Mesenteric fat pad (tissue), 1 donor: ENCODE measurements around the gene ANKRD63. TPM values are rescaled to one million over a fixed set of nuclear protein-coding genes. Genes with fewer than 3 reads are reported as not detected.

ENCODE experiments used
- DNase-seq: peaks from one replicate; pipeline ENCODE4 v3.0.0-alpha.2; 2020; ENCODE audit warnings: low spot score
- total RNA-seq: library from RNA; stranded (reverse); fragmentation: NEBNext Ultra II Directional; extraction: Animal tissue kit (Norgen Biotek cat#: 25700); gene quantifications from one replicate; pipeline ENCODE4 v1.2.1, GENCODE V29; 2021
- donor health status: DM: yes; HTN: yes; CAD: no.

The ANKRD63 gene
- total RNA-seq, 1 donor from 2014 or later, result not detected

DNA sequence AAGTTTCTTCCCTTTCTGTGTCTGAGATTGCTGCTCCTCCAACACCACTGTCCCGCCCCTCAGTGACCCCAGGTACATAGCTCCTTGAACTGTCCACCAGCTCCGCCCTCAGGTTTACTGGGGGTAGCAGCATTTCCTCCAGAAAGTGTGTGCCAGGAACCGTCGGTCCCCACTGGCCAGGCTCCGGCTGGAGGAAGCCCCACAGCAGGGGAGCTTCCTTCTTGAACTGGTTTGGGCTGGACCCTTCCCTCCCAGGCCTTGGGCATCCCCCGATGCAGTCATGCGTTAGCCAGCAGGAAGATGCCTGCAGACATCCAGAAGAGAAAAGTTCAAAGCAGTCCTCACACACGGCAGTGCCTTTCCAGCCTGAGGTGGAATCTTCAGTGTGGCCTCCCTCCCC is 24.3 kb downstream of the ANKRD63 start:
- DNase-seq, result no peak

DNA sequence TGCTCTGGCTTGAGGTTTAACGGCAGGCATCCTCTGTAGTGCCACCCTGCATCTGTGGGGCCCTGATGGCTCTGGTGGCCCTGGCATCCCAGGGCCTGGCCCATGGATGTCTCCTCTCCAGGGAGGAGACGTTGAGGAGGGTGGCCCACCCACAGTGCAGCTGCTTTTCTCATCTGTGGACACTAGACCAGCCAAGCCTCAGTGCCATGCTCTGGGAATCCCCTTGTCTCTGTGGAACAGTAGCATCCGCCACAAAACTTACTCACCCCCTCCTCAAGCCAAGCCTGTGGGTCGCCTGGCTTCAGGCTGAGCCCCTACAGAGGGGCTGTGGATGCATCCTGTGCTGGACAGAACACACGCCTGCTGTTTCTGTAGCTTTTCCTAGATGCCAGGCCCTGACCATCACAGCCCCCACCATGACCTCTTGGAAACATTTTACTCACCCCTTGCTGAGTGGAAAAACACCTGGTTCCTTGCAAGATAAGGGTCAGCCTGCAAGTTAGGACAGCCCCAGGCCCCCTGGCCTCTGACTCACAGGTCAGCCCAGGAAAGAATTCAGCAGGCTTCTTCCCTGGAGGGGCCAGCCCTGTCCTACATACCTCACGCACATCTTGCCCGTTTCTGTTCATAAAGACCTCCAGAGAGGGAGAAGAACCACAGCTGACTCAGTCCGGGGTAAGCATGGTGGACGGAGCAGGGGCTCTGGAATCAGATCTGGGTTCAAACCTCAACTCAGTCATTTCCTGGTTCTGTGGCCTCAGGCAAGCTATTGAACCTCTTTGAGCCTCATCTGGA is 25.0 kb downstream of the ANKRD63 start:
- no peak for DNase-seq

DNA sequence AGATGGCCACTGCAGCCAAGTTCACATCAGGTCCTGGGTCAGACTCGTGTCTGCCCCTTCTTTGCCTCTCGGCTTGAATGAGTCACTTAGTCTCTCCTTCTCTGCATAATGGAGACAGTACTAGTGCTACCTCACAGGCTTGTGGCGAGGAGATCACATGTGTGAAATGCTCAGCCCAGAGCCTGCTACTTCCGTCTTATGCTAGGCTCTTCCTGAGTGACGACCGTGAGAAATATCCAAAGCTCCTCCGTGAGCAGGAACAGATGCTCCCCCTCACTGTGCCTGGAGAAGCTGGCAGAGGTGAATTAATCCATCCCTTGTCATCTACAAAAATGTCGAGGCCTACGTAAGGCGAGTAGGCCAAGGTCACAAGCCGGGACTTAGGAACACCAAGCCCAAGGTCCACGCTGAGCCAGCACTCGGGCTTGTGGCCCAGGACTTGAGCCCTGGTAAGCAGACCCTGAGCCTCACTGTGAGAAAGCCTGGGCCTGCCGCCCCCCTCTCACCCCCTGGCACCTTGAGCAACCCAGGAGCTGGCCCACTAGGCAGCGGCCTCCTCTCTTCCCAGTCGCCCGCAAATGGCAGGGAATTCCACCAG is 26.1 kb downstream of the ANKRD63 start:
- no peak for DNase-seq

DNA sequence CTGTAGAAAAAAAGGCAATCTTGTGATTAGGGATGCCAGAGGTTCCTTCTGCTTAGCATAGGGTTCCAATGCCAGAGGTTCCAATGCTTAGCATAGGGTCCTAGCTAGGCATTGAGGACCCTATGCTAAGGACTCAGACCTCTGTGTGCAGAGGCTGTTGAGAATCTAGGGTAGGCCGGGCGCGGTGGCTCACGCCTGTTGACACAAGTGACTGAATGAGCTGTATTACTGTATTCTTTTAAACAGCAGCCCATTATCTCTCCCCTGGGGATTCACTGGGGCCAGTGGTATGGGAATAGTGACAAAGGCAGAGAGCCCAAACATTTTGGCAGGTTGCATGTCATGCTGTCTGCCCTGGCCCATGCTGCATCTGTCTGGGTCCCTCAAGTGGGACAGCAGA is 27.8 kb downstream of the ANKRD63 start:
- no peak for DNase-seq

DNA sequence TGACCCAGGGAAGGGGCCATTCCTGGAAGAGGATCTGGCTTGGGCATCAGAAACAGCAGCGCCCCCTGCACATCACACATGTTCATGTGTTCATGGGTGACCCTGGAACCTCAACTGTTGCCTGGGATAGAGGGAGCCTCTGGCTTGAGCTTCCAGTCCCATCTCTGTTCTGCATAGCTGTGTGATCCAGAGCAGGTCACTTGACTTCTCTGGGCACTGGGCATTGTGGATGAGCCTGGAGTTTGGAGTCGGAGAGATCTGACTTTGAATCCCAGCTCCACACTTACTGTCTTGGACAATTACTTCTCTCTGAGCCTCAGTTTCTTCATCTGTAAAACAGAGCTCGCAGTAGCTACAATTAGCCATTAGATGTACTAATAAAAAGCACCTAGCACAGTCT is 28.4 kb downstream of the ANKRD63 start:
- no peak for DNase-seq

DNA sequence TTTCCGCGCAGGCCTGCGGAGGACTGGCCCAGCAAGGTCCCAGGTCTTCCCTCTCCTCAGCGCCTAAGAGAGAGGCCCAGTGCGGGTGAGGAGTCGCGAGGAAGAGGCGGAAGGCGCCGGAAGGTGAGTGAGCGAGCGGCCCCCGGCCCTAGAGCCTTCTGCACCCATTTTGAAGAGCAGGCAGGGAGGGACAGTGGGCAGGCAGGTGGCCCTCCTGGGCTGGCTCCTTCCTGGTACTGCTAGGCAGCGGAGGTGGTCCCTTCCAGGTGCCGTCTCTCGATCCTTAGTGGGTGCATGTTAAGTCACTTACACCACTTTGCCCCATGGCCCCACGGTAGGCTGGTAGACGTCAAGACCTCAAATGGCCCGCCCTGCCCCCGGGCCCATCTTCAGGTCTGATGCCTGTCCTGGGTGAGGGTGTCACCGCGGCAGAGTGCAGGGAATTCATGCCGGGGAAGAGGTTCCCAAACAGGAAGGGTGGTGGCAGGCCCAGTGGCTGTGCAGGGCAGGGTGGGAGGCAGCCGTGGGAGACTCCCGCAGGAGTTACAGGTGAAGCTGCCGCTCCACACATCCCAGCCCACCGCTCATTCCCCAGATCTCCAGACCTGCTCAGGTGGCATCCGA is 29.6 kb downstream of the ANKRD63 start:
- no peak for DNase-seq

DNA sequence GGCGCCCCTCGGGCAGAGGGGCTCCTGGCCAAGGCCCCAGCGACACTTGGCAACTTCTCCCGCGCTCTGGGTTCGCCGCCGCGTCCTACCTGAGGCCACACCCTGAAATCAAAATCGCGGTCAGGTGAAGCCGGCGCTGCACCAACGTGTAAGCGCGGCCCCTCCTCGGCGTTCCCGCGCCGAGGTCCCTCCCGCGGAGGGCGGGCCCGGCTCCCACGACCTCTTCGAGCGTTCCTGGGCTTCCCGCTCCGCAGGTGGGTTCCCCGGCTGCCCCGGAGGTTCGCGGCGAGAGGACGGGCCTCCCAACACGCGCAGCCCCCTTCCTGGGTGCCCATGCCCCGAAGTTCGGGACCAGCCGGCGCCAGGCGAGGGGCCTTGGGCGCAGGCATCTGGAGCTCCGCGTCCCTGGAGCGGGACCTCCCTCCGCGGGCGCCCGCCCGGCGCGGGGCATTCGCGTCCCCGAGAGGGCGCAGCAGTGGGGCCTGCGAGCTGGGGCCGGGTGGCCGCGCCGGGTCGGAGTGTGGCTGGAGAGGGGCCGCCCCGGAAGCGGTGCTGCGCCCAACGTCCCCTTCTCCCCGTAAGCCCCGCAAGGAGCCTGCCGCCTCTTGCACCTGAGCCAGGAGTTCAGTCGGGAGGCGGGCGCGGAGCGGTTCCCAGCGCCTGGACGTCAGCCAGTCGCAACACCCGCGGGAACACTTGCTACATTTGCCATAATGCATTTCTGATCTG is 30.3 kb downstream of the ANKRD63 start:
- no peak for DNase-seq

DNA sequence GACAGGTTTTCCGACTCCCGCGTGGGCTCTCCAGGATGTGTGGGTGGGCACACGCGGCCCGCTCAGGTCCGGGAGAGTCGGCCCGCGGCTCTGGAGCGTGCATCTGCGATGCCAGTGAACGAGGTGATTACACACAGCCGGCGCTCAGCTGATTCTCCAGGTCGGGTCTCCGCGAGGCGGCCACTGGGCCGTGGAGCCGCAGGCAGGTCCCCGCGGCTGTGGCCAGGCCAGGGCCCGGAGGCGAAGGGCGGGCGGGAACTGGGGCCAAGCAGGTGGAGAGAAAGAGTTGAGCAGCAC is 30.8 kb downstream of the ANKRD63 start:
- DNase-seq, result no peak

DNA sequence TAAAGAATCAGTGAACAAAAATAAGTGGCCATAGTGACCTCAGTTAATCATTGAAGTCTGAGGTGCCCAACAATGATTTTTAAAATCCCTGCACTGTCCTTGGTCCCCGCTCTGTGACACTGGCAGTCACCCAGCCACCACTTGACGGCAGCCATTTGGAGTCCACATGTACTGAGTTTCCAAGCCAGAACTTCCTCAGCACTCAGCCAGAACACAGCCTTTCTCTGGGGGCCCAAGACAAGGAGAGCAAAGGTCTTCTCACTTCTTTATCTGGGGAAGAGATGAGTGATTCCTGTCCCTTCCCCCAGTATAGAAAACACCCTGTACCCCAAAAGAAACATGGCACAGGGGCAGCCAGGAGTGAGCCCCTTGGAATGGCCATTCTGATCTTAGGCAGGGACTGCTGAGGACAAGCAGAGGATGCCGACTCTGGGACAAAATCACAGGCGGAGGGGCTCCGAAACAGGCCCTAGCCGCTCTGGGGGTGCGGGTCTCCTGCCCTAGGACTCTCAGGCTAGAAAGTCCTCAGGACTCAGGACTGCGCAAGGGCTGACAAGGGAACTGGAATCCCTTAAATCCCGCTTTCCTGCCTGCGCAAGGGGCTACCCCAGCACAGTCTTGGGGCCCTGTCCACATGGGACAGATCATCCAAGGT is 31.3 kb downstream of the ANKRD63 start:
- no peak for DNase-seq

DNA sequence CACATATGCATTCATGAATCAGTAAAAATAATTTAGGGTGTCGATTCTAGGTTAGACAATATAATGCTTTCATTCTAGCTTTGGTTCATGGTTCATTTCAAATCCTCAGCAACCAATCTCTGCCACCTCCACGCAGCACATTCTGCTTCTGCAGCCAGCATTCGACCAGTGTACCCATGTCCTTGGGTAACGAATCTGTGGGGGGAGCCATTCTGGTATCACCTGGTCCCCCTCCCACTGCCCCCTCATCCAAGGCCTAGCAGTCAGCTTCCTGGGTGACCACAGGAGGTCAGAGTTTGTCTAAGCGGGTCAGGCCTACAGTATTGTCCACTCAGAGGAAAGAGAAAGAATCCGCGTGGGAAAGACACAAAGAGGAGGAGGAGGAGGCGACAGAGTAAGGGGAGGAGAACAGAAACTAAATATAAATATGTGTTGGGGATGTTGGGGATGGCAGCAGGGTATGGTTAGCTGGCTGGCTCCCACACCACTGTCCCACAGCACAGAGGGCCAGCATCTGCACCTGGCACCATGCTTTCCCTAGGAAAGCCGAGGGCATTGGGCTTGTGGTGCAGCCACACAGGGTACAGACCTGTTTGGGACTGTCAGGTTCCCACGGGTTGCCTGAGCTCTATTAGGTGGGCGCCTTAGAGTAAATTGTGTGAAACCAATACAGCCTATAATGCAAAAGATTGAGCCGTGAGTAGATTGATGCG is 31.9 kb downstream of the ANKRD63 start:
- no peak for DNase-seq

DNA sequence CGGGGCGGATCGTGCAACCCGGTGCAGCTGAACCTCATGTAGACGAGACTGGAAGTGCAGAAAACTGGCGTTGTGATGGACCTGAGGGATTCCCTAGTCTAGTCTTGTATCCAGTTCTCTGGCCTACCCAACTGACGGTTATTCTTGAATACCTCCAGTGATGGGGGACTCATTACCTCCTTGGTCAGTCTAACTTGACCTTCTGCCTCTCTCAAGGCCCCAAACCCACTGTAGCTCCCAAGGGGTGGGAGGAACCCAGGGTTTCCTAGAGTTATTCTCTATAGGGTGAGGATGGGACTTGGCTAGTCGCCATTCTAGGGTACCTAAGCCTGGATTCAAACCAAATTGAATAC is 32.6 kb downstream of the ANKRD63 start:
- no peak for DNase-seq

DNA sequence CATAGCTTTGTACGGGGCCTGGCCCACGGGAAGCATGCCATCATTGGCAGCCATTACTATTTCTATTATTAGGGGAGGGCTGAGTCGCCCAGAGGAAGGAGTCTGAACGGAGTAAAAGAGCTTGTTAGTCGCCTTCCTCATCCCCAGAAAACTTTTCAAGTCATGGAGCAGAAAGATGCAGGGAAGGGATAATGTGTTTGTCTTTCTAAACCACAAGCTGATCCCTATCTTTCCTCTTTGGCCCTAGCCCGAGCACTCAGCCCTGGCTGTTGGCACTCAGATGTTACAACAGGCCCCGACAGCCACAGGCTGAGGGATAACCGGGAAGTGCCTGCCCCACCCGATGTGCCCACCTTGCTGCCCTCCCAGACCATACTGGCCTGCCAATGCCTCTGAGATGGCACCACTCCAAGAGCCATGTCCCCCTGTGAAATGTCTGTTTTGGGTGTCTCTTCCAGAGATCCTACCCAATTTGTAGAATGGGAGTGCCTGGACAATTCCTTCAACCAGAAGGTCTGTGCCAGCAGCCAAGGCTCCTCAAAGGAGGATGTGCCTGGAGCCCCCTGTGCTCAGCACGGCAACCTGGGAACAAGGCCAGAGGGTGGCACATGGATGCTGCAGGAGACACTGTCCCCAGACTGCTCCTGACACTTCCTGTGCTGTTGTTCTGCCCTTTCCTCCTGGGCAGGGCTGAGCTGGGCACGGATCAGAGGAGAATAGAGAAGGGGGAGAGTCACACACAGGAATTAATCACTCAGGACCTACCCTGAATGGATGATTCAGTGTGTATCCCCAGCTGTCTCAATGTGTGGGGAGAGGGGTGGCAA is 33.2 kb downstream of the ANKRD63 start:
- DNase-seq, result no peak

DNA sequence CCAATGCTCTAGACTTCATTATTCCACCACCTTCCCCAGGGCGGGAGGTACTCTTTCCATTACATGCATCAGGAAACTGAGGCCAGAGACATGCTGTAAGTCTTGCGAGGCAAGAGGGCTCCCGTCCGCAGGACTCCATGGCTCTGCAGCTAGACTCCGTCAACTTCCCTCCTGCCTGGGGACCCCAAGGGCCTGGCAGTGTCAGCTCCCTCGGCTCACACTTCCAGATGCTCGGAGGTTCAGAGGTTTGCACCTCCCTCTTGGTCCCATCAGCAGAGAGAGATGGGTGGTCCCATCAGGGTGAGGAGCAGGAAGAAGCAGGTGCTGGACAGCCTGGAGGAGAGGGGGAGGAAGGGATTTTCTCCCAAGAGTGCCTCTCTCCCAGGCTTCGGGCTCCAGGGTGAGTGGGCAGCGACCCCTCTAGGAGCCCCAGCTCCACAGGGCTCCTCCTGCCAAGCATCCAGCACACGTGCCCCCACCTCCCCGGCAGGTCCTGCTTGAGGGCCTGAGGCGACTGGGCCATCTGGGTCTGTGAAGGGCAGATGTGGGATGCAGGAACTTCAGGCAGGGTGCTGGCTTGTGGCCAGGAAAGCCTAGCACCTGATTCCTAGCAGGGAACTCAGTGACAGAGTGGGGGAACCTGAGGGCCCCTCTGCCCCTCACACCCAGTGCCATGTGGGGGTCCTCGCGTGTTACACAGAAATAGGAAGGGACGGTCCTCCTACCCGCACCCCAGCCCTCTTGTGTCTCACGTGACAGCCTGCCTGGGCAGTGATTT is 34.7 kb downstream of the ANKRD63 start:
- no peak for DNase-seq

DNA sequence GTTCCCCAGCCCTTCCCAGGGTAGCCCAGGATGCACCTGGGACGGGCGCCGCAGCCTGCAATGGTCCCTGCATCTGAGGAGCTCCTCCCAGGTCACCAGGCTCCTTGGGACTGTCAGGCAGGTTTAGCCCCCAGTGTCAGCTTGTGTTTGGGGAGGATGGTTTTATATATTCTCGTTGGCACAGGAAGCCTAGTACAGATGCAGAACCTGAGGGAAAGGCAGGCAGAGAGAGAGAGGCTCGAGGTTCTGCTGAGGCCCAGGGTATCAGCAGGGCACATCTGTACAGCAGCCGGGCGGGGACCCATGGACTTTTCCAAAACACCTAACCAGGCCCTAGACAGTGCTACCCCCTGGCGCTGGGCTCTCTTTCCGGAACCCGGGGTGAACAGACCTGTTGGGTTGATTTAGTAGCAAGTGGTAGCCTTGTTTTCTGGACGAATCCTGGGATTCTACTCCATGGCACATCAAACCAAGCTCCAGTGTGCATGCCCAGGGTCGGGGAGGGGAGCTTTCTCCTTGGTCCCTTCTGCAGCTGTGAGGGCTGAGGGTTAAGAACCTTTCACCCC is 35.4 kb downstream of the ANKRD63 start:
- DNase-seq, result peak; percentile 84

DNA sequence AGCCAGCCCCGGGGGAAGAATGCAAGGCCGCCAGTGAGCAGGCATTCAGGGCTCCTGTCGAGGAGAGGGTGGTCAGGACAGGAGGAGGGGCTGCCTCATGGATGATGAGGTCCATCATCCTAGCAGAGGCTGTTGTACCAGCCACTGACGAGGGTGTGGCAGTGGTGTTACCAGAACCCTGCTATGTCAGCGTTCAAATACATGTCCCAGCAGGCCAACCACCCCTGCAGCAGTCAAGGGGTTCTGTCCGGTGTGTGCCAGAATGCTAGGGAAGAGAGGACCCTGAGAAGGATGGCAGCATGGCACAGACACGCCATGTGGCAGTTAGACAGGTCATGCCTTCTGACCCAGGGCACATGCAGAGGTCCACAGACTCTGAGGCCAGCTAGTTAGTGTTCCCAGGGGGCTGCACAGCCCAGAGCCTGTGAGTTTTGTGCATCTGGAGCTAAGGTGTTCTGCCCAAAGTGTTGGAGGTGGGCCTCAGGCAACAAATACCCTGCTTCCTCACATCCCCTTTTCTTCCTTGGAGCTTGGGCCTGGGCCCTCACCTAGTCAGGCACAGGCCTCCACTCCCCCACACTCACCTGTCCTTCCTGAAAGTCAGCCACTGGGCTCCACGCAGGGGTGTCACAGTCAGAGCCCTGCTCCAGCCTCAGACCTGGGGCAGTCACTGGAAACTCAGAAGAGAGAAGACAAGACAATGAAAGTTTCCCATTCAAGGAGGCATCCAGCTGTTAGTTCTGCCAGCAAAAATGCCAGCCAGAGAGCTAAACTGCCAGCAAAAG is 36.2 kb downstream of the ANKRD63 start:
- DNase-seq, result peak; percentile 85

DNA sequence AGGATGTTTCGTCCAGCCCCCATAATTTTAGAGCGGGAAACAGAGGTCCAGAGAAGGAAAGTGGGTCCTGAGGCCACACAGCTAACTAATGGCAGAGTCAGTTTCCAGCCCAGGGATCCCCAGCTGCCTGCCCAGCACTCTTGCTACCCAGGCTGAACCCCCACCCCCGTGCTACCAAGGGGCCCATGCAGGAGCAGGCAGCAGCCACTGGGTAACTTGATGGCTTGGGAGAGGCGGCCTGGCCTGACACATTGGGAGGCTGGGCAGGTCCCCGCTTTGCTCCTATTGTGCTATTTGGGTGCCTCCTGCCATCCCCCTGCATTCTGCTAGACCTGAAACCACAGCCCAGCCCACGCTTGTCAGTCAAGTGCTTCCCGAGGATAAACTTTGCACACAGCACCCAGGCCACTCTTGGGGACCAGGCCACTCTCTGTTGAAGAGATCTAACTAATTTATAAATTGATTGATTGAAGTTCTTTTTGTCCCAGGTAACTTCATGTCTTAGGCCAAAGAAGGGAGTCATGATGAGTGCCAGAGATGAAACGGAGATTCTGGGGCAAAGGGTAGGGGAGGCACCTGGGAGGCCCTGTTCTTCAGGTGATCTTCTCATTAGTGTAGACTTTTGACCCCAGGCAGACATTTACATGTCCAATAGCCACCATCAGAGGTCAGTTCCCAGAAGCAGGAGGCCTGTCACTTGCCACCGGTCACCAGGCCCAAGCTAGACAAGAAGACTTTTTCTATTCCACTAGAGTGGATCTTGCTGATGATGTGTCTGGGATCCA is 37.0 kb downstream of the ANKRD63 start:
- DNase-seq, result peak; percentile 65

DNA sequence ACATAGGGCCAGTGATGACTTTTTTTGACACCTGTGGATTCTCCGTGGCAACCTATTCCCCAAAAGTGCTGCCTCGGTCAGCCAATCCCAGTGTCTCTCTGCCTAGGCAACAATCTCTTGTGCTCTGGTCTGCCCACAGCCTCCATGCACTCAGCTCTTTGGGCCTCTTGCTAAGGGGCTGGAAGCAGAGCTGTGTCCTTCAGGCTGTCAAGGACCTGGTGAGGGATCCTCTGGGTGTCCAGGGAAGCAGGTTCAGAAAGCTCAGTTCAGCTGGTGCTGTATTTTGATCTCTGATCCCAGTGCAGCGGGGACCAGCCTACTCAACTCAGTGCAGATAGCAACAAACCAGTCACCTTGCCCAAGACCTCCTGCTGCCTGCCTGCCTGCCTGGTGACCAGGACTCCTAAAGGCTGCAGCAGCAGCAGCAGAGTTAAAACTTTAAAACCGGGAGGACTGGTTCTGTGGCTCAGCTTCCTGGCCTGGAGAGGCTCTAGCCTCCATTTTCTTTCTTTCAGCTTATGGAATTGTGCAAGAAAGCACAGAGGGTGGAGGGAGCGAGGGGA is 37.8 kb downstream of the ANKRD63 start:
- DNase-seq, result peak; percentile 71
